SJSA1 (cell line): ENCODE results near the gene NMBR. TPM values are rescaled to one million over a fixed set of nuclear protein-coding genes. Genes with fewer than 3 reads are reported as not detected.
"Not testable (repeated sequence)": the region's sequence is repeated elsewhere in the genome, so short reads cannot be mapped to it uniquely, and the experiment has no call there.

ENCODE experiments used
- DNase-seq, 2 experiments: peaks; one replicate each; pipeline ENCODE4 v3.0.0-alpha.2; 2015 to 2020; ENCODE audit warnings: low spot score in 2 of 2, low read depth in 1 of 2
- H3K27ac ChIP-seq: fragments of 250-450 bp; sonication (Bioruptor Pico); 2 replicates; pipeline ENCODE4 v1.5.1; 2020; ENCODE audit warnings: mild to moderate bottlenecking, moderate library complexity
- H3K27me3 ChIP-seq: fragments of 250-450 bp; sonication (Bioruptor Pico); replicated peaks from 2 replicates; pipeline ENCODE4 v1.5.1; 2020; ENCODE audit warnings: mild to moderate bottlenecking, moderate library complexity
- H3K36me3 ChIP-seq: fragments of 250-450 bp; sonication (Bioruptor Pico); 2 replicates; pipeline ENCODE4 v1.5.1; 2020; ENCODE audit warnings: mild to moderate bottlenecking
- H3K4me1 ChIP-seq: fragments of 250-450 bp; sonication (Bioruptor Pico); replicated peaks from 2 replicates; pipeline ENCODE4 v1.6.1; 2021; ENCODE audit warnings: mild to moderate bottlenecking
- H3K4me3 ChIP-seq: fragments of 250-450 bp; sonication (Bioruptor Pico); 2 replicates; pipeline ENCODE4 v1.5.1; 2020; ENCODE audit warnings: mild to moderate bottlenecking
- H3K9me3 ChIP-seq: fragments of 250-450 bp; sonication (Bioruptor Pico); replicated peaks from 2 replicates; pipeline ENCODE4 v1.5.1; 2020; ENCODE audit warnings: mild to moderate bottlenecking
- total RNA-seq: library from RNA; depleted of rRNA; stranded (reverse); fragments of >200 nt; shearing (Covaris generic); gene quantifications from 2 replicates; pipeline ENCODE4 v1.2.3, GENCODE V29; 2014

NMBR gene
- total RNA-seq, 1 experiment from 2014 or later = not detected

GRCh38 chr6:142130814-142131213 lies 16.1 kb downstream of the NMBR start:
- Histone ChIP-seq H3K27ac (no peak overlapping the region), H3K4me3 (no peak overlapping the region), H3K9me3 (0 out of 2 replicates have a peak, but pooled peaks cover 3% of the 10 kb centered on the region), H3K36me3 (no peaks in the 10 kb centered on the region), H3K27me3 (no peaks in the 10 kb centered on the region), H3K4me1 (no peaks in the 10 kb centered on the region)
- no peak for DNase-seq

GRCh38 chr6:142121342-142121741 lies 25.6 kb downstream of the NMBR start:
- Histone ChIP-seq H3K27me3 (no peaks in the 10 kb centered on the region), H3K4me1 (no peaks in the 10 kb centered on the region), H3K36me3 (no peaks in the 10 kb centered on the region), H3K9me3 (no peaks in the 10 kb centered on the region), H3K27ac (no peak overlapping the region), H3K4me3 (no peak overlapping the region)
- DNase-seq = no peak

- H3K27ac ChIP-seq = no peak overlapping the region
- no peaks in the 10 kb centered on the region for H3K9me3 ChIP-seq
- H3K27me3 ChIP-seq = no peaks in the 10 kb centered on the region
- H3K36me3 ChIP-seq = no peaks in the 10 kb centered on the region
- H3K4me3 ChIP-seq = no peak overlapping the region
- H3K4me1 ChIP-seq = no peaks in the 10 kb centered on the region
- DNase-seq = no peak
Observed at GRCh38 chr6:142118925-142119324, 28.0 kb downstream of the NMBR start.

- Histone ChIP-seq H3K4me3 (no peak overlapping the region), H3K4me1 (no peaks in the 10 kb centered on the region), H3K27ac (no peak overlapping the region), H3K36me3 (no peaks in the 10 kb centered on the region), H3K27me3 (no peaks in the 10 kb centered on the region), H3K9me3 (no peaks in the 10 kb centered on the region)
- DNase-seq = no peak
Observed at GRCh38 chr6:142118328-142118727, 28.6 kb downstream of the NMBR start.

GRCh38 chr6:142117366-142117765 lies 29.6 kb downstream of the NMBR start:
- Histone ChIP-seq H3K4me1 (no peaks in the 10 kb centered on the region), H3K27ac (no peak overlapping the region), H3K27me3 (no peaks in the 10 kb centered on the region), H3K9me3 (no peaks in the 10 kb centered on the region), H3K36me3 (no peaks in the 10 kb centered on the region), H3K4me3 (no peak overlapping the region)
- DNase-seq = no peak

- Histone ChIP-seq H3K27me3 (no peaks in the 10 kb centered on the region), H3K27ac (no peak overlapping the region), H3K36me3 (no peaks in the 10 kb centered on the region), H3K4me1 (no peaks in the 10 kb centered on the region), H3K4me3 (no peak overlapping the region), H3K9me3 (no peaks in the 10 kb centered on the region)
- DNase-seq = peak; percentile 36 to 76
Observed at GRCh38 chr6:142112451-142113061, 34.4 kb downstream of the NMBR start.

GRCh38 chr6:142110820-142111219 lies 36.1 kb downstream of the NMBR start:
- not testable (repeated sequence) for H3K9me3 ChIP-seq, H3K4me3 ChIP-seq, H3K27ac ChIP-seq, H3K4me1 ChIP-seq, H3K27me3 ChIP-seq, H3K36me3 ChIP-seq, DNase-seq

- not testable (repeated sequence) for DNase-seq, H3K4me3 ChIP-seq, H3K27me3 ChIP-seq, H3K9me3 ChIP-seq, H3K27ac ChIP-seq, H3K4me1 ChIP-seq, H3K36me3 ChIP-seq
Observed at GRCh38 chr6:142104820-142105219, 42.1 kb downstream of the NMBR start.

- no peaks in the 10 kb centered on the region for H3K36me3 ChIP-seq
- H3K4me3 ChIP-seq = no peak overlapping the region
- H3K9me3 ChIP-seq = no peaks in the 10 kb centered on the region
- H3K27ac ChIP-seq = no peak overlapping the region
- no peaks in the 10 kb centered on the region; the same call in 1 of the 2 replicates for H3K27me3 ChIP-seq
- DNase-seq = no peak
- H3K4me1 ChIP-seq = no peaks in the 10 kb centered on the region
Observed at GRCh38 chr6:142088858-142089216, 58.1 kb downstream of the NMBR start.

GRCh38 chr6:142087950-142088857 lies 58.7 kb downstream of the NMBR start:
- no peak overlapping the region for H3K27ac ChIP-seq
- no peaks in the 10 kb centered on the region for H3K9me3 ChIP-seq
- H3K4me1 ChIP-seq = no peaks in the 10 kb centered on the region
- no peaks in the 10 kb centered on the region for H3K36me3 ChIP-seq
- no peak for DNase-seq
- no peak overlapping the region for H3K4me3 ChIP-seq
- H3K27me3 ChIP-seq = no peaks in the 10 kb centered on the region; the same call in 1 of the 2 replicates

GRCh38 chr6:142079130-142079529 lies 67.8 kb downstream of the NMBR start:
- Histone ChIP-seq H3K27me3 (no peaks in the 10 kb centered on the region), H3K4me3 (no peak overlapping the region), H3K4me1 (no peaks in the 10 kb centered on the region), H3K27ac (no peak overlapping the region), H3K36me3 (no peaks in the 10 kb centered on the region), H3K9me3 (no peaks in the 10 kb centered on the region)
- DNase-seq = no peak

GRCh38 chr6:142075516-142076101 lies 71.3 kb downstream of the NMBR start:
- Histone ChIP-seq H3K4me1 (no peaks in the 10 kb centered on the region), H3K27me3 (no peaks in the 10 kb centered on the region), H3K4me3 (no peak overlapping the region), H3K36me3 (no peaks in the 10 kb centered on the region), H3K27ac (no peak overlapping the region), H3K9me3 (no peaks in the 10 kb centered on the region)
- no peak for DNase-seq

GRCh38 chr6:142074516-142074915 lies 72.4 kb downstream of the NMBR start:
- Histone ChIP-seq H3K36me3 (no peaks in the 10 kb centered on the region), H3K9me3 (no peaks in the 10 kb centered on the region), H3K4me1 (no peaks in the 10 kb centered on the region), H3K4me3 (no peak overlapping the region), H3K27ac (no peak overlapping the region), H3K27me3 (no peaks in the 10 kb centered on the region)
- DNase-seq = no peak

- H3K27me3 ChIP-seq = no peaks in the 10 kb centered on the region
Observed at GRCh38 chr6:142071981-142072380, 74.9 kb downstream of the NMBR start.

More at GRCh38 chr6:142071981-142072380, 74.9 kb downstream of the NMBR start:
- H3K36me3 ChIP-seq = no peaks in the 10 kb centered on the region
- no peaks in the 10 kb centered on the region for H3K4me1 ChIP-seq
- no peaks in the 10 kb centered on the region for H3K9me3 ChIP-seq
- no peak for DNase-seq
- no peak overlapping the region for H3K27ac ChIP-seq
- H3K4me3 ChIP-seq = no peak overlapping the region
